H1 (cell line): Measurements from ENCODE around the gene NPAS4.

Experiments used
- CTCF ChIP-seq, 3 experiments: IDR thresholded peaks; 1 replicate in 2 of 3; 2 replicates in 1 of 3; pipeline versions ENCODE4 v1.5.1 to v1.6.1; 2011; ENCODE audit warnings: low read length in 3 of 3, mild to moderate bottlenecking in 3 of 3, inconsistent platforms in 2 of 3, low read depth in 1 of 3, moderate library complexity in 1 of 3; ENCODE audit not compliant: insufficient read depth in 1 of 3; ENCODE audit errors: control extremely low read depth in 1 of 3
- POLR2A ChIP-seq, 2 experiments: IDR thresholded peaks; 1 replicate in 1 of 2; 2 replicates in 1 of 2; pipeline ENCODE4 v1.6.1; 2011; ENCODE audit warnings: low read depth in 2 of 2, low read length in 2 of 2, mild to moderate bottlenecking in 2 of 2; ENCODE audit errors: control extremely low read depth in 1 of 2
- SP1 ChIP-seq: IDR thresholded peaks from 2 replicates; pipeline ENCODE4 v1.6.1; 2011; ENCODE audit warnings: low read depth, low read length
- TCF12 ChIP-seq: IDR thresholded peaks from 2 replicates; pipeline ENCODE4 v1.6.1; 2011; ENCODE audit warnings: low read depth, mild to moderate bottlenecking, low read length

GRCh38 chr11:66426314-66426713 is 5.5 kb downstream of the NPAS4 start:
- no peak for TF ChIP-seq CTCF (IDR thresholded peaks at IDR 0.05; ENCODE audit: control extremely low read depth in 1 of 3, insufficient read depth in 1 of 3, low read depth in 1 of 3, low read length in 3 of 3)
- no peak for TF ChIP-seq TCF12
- TF ChIP-seq POLR2A (IDR thresholded peaks at IDR 0.05; ENCODE audit: control extremely low read depth in 1 of 2, low read depth in 2 of 2, low read length in 2 of 2): no peak
- TF ChIP-seq SP1: no peak
